ENCODE data around the gene RNASEH2B. TPM values are rescaled to one million over a fixed set of nuclear protein-coding genes. Genes with fewer than 3 reads are reported as not detected.

Gene RNASEH2B
- total RNA-seq, 1 experiment from 2014 or later, result 30.8 TPM

DNA sequence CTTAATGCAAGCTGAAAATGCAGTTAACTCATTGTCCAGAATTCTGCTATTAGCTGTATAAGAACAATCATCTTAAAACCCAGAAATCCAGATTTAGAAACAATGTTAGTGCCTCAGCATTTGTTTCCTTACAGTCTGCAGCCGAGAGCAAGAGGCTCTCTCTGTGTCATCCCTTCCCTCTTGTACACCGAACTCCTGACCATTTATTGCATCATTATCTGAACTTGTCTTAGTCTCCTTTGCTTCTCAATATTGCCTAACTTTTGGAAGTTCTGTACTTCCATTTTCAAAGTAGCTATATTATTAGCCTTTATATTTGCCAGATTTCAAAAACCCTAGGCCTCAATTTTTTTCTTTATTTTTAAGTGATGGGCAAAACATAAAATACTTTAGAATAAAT lies 27.1 kb downstream of the RNASEH2B start:
- no peak for DNase-seq (ENCODE audit: low spot score)

DNA sequence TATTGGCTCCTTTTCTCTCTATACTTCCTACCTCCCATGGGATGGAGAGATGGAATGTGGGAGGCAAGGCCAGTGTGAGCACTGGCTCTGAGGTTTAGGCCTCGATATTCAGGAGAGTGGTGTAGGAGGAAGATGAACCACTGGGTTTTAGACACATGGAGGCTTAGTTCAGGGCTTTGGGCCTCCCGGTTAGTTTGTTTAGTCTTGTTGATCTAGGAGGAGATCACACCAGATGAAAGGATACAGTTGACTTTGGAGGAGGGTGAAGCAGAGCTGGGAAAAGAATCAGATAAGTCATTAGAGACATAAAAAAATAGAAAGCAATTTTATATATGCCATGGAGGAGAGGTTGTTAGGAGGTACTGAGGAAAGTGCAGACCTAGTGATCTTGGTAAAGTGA lies 30.9 kb downstream of the RNASEH2B start:
- DNase-seq (ENCODE audit: low spot score), result peak; percentile 14

DNA sequence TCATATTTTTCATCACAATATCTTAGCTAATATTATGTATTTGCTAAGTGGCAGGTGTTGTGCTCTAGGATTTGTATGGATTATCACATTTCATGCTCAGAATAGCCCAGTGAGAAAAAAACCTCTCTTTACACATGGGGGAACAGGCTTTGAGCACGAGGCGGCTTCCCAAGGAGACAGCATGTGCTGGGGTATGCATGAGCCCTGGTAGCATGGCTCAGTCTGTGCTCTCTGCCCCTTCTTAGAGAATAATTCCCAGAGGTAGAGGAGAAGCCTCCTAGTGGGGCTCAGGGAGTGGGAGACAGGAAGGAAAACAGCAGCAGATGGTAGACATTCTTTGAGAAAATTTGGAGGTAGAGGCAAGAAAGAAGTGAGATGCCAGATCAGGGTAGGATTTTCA lies 31.6 kb downstream of the RNASEH2B start:
- no peak for DNase-seq (ENCODE audit: low spot score)

DNA sequence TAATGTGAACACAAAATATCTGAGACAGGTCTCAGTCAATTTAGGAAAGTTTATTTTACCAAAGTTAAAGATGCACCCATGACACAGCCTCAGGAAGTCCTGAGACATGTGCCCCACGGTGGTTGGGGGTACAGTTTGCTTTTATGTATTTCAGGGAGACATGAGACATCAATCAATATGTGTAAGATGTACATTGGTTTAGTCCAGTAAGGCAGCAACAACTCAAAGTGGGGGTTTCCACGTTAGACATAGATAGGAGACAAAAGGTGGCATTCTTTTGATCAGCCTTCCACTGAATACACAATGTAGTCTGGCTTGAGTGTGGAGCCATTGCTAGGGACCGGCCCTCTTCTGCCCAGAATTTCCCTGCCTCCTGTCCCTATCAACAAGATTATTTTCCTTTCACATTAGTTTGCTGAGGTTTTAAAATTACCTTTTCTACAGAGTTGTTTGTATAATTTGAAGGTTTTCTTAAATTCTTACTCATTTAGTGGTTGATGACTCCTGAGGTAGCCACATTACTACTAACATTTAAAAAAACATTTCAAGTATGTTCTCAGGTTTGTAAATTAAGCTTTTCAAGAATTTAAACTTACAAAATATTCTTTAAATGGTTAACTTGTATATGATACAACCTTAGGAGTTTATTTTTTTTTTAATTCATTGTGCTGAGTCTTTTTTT lies 33.2 kb downstream of the RNASEH2B start:
- no peak for DNase-seq (ENCODE audit: low spot score)

DNA sequence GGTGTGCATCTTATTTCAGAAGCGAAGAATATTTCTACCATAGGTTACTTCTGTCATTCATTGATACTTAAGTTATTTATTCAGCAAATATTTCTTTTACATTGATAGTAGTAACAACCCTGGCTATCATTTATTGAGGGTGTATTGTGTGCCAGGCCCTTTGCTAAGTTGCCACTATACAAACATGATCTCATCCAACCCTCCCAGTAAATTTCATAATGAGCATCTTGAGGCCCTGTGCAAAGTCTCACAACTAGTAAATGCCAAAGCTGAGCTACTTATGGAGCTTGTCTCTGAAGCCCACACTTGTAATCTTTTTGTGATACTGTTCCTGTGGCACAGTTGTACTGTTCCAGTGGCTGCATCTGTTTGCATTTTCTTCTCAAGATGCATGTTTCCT lies 36.1 kb downstream of the RNASEH2B start:
- no peak for DNase-seq (ENCODE audit: low spot score)

DNA sequence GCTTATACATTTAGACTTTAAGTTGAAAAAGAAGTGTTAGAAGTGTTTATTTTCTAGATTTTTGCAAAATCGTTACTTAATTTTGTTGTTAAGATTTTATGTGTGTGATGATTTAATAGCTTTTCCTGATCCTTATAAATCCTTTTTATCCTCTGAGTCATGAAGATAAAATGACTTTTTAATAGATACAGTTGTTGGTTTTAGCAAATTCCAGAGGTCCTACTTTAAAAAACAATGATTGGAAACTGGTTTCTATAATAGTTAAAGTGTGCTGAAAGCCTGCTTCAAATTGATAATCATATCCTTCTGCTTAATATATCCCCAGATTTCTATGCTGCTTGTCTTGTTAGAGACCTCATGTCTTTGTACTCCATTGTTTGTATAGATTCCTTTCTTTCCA lies 39.0 kb downstream of the RNASEH2B start:
- no peak for DNase-seq (ENCODE audit: low spot score)

DNA sequence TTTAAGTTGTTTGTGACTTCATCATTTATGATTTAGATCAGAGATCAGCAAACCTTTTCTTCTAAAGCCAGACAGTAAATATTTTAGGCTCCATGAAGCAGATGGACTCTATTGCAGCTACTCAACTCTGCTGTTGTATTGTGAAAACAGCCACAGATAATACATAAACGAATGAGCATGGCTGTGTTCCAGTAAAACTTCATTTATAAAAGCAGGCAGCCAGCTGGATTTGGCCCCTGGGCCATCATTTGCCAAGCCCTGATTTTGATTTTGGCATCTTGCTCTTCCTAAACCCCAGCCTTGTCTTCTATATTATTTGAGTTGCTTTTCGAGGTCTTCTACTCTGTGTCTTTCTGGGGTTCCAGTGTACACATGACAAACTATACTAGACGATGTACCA lies 41.3 kb downstream of the RNASEH2B start:
- DNase-seq (ENCODE audit: low spot score), result no peak

DNA sequence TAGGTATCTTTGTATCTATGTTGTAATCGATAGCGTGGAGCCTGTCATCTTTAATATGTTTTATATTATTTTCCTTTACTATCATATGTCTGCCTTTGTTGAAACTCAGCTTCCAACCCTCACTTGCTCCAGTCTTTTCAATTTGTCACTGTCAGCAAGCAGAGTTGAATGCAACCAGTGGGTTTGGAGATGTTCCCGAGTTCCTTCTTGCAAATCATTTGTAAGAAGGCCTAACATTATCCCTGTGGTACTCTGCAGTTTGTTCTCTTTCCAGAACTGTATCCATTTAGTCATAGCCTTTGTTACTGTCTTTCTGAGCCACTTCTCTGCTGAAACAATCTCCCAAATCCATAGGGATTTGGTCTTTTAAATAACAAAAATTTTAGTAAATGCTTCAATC lies 41.8 kb downstream of the RNASEH2B start:
- no peak for DNase-seq (ENCODE audit: low spot score)

DNA sequence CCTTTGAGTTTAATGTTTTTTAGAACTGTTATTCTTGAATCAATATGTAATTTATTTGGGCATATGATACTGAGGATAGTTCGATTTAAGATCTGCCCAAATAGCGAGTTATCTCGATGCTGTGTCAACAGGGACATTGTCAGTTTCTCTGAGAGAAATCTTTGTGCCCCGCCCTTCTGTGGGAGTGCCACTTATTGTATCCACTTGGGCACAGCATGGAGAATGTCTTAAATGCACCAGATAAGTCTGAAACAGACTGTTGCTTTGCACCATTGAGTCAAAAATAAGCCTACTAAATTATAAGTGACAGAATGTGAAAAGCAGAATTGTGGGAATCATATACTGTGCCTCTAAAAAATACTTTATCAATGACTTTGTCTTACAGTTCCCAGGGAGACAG lies 45.6 kb downstream of the RNASEH2B start:
- no peak for DNase-seq (ENCODE audit: low spot score)

DNA sequence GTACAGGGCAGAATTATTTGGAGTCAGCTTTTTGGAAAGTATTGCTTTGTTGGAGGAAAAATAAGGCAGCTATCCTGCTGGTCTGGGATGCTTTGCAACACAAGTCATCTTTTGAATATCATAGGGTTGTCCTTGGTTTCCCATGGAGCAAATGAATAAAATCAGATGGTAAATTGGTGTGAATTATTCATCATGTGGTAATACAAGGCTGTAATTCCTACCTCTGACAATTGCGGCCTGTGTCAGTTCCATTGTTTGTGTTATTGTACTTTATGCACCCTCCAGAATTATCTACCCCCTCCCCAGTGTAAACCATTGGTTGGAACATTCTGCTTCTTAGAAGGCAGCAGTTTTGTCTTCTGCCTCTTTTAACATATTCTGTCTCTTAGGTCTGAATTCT lies 46.2 kb downstream of the RNASEH2B start:
- no peak for DNase-seq (ENCODE audit: low spot score)

DNA sequence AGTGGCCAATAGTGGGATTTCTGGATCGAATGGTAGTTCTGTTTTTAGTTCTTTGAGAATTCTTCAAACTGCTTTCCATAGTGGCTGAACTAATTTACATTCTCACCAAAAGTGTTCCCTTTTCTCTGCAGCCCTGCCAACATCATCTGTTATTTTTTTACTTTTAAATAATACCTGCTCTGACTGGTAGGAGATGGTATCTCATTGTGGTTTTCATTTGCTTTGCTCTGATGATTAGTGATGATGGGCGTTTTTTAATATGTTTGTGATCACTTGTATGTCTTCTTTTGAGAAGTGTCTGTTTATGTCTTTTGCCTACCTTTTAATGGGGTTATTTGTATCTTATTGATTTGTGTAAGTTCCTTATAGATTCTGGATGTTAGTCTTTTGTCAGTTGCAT lies 48.0 kb downstream of the RNASEH2B start:
- no peak for DNase-seq (ENCODE audit: low spot score)

DNA sequence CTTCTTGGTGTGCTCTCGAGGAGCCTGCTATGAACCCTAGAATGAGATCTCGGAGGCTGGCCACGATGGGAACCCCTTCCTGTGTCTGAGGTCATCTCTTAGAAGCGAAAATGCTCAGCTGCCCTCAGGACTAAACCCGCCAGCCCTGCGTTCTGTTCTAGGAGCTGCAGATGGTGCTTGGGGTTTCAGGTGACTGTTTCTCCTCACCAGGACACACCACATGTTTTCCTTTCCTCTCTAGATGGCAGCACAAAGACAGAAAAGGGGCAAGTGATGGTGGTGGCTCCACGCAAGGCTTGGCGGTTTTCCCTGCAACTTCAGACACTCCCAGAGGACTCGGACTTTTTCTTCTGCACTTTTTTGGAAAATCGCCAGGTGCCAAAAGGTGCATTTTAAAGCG lies 60.1 kb downstream of the RNASEH2B start:
- DNase-seq (ENCODE audit: low spot score), result peak; percentile 30

DNA sequence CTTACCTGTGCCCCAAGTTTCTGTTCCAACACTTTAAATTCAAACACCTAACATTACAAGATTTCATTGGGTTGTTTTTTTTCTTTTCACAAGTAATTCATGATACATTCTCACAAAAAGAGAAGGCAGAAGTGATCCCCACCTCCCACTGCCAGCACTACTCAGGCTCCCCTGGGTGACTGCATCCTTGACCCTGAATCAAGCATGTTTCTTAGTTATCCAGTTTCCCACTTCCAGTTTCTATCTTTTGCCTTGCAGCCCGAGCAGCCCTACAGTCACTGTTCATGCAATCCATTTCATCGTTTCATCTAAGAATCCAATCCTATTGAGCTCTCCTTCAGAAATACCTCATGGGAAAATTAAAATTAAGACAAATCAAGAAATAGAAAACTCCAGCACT lies 61.4 kb downstream of the RNASEH2B start:
- no peak for DNase-seq (ENCODE audit: low spot score)

DNA sequence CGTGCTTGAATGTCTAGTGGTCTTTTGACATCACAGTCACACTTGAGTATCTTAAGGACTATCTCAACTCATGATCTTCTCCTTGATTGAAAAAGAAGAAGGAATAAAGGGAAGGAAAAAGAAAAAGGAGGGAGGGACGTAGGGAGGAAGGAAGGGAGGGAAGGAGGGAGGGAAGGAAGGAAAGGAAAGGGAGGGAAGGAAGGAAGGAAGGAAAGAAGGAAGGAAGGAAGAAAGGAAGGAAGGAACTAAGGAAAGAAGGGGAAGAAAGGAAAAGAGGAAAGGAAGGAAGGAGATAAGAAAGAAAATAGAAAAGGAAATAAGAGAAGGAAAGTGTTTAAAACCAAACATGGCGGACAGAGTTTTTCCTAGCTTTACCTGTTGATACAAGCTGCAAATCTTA lies 64.7 kb downstream of the RNASEH2B start:
- DNase-seq (ENCODE audit: low spot score), result no peak

DNA sequence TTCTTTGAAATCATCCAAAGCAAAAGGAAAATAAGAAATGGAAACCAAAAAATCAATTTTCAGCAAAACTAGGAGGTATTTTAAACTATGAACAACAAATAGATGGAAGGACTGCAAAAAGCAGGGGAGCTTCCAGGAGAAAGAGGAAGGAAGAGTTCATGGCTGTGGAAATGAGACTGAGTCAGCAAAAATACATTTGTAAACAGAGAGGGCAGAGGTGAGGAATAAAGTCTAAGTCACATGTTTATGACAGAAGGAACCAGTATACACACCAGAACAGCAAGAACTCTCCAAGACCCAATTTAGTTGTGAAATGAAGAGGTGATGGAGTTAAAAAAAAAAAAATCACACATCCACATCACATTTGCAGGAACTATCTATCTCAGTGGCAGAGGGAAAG lies 69.6 kb downstream of the RNASEH2B start:
- no peak for DNase-seq (ENCODE audit: low spot score)

DNA sequence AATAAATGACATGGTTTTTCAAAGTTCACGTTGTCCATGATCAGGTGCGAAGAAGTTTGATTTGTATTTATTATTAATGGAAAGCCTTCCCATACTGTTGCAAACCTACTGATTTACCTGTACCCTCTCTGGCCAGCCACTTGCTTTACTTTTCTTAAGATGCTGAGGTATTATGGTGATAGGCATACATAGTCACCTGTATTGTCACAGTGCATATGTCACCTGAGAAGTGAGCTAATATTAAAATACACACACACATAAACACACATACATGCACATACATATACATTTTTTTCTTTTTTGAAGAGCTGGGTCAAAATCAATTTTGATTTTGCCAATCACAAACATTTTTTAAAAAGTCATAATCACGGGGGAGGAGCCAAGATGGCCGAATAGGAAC lies 72.1 kb downstream of the RNASEH2B start:
- DNase-seq (ENCODE audit: low spot score), result no peak

DNA sequence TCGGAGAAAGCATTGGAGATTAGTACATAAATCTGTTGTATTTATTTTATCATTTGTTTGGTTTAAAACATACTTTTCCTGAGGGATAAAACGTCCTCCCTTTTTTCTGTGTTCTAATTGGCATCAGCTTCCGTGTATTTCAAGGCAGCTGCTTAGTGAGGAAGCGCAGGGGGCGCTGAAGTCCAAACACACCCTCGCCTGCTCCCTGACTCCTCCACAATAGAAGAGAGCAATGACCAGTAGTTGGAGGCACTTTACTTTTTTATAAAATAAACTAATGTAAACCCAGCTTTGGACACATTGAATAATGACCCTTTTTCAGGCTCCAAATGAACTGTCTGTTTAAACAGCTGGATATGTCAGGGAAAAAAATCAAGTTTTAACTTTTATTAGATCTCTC lies 79.9 kb downstream of the RNASEH2B start:
- DNase-seq (ENCODE audit: low spot score), result no peak

DNA sequence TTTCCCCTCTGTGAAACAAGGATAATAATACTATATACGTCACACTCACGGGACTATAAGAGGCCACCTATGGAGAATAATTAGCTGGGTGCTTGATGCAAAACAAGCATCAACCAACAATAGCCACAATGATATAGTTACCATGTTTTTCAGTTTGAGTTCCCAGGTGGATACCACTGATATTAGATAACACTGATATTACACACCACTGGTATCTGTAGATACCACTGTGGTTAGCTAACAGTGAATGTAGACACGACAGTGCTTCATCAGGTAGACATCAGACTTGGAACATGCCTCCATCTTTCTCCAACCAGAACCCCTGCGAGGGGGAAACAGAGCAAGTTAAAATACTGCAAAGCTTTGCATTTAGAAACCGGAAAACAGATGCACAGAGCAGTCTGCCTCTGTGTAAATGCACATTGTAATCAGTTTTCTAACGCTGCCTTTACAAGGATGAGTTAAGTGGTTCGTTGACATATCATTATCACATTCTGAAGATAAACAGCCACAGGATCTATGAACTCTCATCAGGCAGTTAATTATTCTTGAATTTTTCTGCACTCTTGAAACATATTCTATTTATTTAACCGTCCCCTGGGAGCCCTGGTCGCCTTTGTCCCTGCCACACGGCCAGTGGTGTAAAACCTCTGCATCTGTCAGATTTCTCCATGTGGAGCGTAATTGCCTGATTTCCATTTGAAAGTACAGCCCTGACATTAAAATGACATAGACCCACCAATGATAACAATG lies 80.7 kb downstream of the RNASEH2B start:
- DNase-seq (ENCODE audit: low spot score), result no peak

DNA sequence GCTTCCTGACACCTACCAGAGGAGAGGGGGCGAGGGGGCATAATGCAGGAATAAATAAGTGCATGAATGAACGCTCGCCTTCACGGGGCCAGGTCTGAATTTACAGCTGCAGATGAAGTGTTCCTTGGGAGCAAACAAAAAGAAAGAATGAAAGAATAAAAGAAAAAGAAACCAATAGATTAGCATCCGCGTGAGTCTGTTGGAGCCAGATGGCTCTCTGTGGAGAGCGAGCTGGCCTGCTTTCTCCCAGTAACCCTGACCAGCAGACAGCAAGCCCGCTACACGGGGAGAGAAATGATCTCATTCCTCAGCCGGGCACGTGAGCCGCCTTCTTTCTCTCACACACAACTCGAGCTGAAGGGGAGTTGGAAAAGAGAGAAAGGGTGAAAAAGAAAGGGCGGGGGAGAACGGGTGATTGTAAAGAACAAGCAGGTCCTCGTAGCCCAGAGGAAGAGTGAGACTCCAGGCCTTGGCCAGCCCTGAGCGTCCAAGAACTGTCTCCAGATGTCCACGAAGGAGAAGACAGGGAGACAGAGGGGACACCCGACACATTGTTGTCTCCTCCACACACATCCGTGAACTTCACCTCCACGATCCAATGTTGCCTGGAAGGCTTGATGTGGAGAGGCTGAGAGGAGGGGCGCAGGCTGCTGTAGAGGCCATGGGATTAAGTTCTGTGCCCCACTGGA lies 81.4 kb downstream of the RNASEH2B start:
- no peak for DNase-seq (ENCODE audit: low spot score)

DNA sequence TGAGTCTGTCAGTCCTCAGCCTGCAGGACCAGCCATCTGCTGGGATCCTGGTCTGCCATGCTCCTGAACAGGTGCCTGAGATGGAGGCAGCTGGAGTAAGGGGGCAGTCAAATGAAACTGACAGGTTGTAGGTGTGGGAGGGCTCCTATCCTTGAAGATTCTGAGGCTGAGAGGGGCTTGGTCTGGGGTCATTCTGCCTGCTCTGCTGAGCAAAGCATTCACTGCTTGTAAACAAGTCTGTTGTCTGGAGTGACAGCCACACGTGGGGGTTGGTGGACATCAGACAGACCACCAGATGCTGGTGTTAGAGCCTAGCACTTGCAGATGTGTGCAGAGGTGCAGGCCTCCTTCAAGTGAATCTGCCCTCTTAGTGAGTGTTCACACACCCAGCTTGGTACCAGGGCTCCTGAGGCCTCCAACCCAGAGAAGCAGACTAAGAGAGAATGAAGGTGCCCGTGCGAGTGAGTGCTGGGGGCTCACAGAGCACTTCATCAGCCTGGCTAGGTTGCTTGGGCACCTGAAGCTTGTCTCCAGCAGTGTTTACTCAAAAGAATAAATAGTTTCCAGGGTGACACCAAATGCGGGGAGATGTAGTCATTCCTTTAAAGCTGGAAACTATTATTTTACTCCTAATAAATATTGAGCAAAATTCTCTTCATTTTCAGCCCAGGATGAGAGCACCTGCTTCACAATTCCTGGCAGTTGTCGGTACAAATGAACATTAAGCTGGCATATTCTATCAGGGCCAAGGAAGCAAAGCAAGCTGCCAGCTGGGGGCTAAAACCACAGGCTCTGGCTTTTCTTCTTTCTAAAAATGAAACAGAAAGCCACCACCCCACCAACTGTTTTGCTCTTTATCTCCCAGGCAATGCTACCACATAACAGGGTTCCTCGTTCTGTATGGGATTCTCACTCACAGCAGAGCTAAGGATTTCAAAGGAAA lies 82.3 kb downstream of the RNASEH2B start:
- no peak for DNase-seq (ENCODE audit: low spot score)

DNA sequence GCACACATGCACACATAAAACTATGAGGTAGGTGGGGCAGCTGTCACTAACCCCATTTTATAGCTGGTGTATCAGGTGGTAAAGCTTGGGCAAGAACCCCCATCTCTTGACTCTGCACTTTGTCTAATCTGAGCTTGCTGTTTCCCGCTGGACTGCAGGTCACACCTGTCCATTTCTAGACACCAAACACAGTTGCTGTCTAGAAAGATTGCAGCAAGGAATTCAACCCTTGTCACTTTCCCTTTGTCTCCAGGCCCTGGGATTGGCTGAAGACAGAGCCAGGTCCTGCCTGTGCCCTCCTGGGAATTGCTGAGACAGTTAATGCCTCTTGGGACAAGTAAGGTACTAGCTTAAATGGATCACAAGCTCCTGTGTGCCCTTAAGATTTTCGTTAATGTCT lies 83.8 kb downstream of the RNASEH2B start:
- no peak for DNase-seq (ENCODE audit: low spot score)

DNA sequence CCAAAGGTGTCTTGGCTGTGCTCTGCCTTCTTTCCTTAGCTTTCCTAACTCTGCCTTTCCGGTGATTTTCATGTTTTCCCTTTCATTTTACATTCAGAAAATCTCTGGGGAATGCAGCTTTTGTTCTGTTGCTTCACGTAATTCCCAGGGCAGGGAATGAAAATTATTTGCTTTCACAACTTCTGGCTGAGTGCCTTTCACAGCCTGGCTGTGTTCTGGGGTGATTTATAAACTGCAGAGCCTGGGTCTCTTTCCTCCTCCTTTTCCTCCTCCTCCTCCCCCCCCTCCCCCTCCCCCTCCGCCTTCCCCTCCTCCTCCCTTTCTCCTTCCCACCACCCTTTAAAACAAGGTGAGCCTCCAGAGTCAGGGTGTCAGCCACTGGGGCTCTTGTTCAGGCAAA lies 84.3 kb downstream of the RNASEH2B start:
- no peak for DNase-seq (ENCODE audit: low spot score)

All from HT-29 (cell line).